Fibroblast of lung (primary cell): ENCODE data around the gene ELMO1.

Experiments used
- EZH2 ChIP-seq: IDR thresholded peaks from 2 replicates; pipeline ENCODE4 v1.5.1; 2012; ENCODE audit warnings: low read length, control low read depth, mild to moderate bottlenecking; ENCODE audit errors: missing control alignments
- TF ChIP-seq, protein P1 (sequence below), 2 donors: IDR thresholded peaks in 1 of 2; conservative IDR thresholded peaks in 1 of 2; 1 replicate in 1 of 2; 2 replicates in 1 of 2; pipeline ENCODE4 v1.5.1; 2011 to 2012; ENCODE audit warnings: low read length in 2 of 2, control low read depth in 1 of 2, inconsistent platforms in 1 of 2, low read depth in 1 of 2, mild to moderate bottlenecking in 1 of 2

DNA sequence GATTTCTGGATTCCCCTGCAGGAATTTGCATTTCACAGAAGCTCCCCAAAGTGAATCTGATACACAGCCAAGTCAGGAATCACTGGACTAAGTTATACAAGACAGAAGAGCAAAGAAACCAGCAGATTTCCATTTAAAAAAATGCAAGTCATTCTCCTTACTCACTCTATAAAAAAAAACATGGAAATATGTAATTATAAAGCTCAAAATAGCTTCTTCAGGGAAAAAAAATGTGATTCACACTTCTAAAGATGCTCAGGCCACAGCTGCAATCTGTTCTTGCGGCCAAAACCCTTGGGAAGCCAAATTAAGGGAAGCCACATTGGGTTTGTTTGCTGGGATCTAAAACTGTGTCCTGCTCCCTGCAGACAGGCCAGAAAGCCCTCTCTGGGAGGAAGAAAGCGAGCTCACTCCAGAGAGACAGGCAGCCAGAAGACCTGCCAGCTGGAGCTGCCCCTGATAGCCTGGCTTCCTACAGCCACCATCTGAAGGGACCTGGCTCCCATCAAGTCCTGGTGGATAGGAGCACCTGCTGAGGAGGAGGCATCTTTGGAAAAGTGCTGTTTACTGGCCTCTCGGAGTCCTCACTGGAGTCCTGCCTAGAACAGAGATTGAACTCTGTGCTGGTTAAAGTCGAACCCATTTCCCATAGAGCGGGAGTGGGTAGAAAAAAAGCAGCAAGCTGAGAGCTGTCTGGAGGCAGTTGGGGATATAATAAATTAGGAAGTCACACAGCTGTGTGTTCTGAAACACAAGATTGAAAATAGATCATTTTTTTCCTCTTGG is 365.2 kb downstream of the ELMO1 start:
- TF ChIP-seq, protein P1, sequence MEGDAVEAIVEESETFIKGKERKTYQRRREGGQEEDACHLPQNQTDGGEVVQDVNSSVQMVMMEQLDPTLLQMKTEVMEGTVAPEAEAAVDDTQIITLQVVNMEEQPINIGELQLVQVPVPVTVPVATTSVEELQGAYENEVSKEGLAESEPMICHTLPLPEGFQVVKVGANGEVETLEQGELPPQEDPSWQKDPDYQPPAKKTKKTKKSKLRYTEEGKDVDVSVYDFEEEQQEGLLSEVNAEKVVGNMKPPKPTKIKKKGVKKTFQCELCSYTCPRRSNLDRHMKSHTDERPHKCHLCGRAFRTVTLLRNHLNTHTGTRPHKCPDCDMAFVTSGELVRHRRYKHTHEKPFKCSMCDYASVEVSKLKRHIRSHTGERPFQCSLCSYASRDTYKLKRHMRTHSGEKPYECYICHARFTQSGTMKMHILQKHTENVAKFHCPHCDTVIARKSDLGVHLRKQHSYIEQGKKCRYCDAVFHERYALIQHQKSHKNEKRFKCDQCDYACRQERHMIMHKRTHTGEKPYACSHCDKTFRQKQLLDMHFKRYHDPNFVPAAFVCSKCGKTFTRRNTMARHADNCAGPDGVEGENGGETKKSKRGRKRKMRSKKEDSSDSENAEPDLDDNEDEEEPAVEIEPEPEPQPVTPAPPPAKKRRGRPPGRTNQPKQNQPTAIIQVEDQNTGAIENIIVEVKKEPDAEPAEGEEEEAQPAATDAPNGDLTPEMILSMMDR (conservative IDR thresholded peaks at IDR 0.05 in 1 of 2, IDR thresholded peaks at IDR 0.05 in 1 of 2; ENCODE audit: low read depth in 1 of 2, low read length in 2 of 2) = no peak
- TF ChIP-seq EZH2 = no peak
